ENCODE results near the gene USP34. TPM values are rescaled to one million over a fixed set of nuclear protein-coding genes. Genes with fewer than 3 reads are reported as not detected.

The USP34 gene
- total and polyA plus RNA-seq, 9 of the 15 experiments (the other 6 are each of a cell fraction or from before 2014, with no cell fraction given), result 19.8 to 108 (median 67.8) TPM

DNA sequence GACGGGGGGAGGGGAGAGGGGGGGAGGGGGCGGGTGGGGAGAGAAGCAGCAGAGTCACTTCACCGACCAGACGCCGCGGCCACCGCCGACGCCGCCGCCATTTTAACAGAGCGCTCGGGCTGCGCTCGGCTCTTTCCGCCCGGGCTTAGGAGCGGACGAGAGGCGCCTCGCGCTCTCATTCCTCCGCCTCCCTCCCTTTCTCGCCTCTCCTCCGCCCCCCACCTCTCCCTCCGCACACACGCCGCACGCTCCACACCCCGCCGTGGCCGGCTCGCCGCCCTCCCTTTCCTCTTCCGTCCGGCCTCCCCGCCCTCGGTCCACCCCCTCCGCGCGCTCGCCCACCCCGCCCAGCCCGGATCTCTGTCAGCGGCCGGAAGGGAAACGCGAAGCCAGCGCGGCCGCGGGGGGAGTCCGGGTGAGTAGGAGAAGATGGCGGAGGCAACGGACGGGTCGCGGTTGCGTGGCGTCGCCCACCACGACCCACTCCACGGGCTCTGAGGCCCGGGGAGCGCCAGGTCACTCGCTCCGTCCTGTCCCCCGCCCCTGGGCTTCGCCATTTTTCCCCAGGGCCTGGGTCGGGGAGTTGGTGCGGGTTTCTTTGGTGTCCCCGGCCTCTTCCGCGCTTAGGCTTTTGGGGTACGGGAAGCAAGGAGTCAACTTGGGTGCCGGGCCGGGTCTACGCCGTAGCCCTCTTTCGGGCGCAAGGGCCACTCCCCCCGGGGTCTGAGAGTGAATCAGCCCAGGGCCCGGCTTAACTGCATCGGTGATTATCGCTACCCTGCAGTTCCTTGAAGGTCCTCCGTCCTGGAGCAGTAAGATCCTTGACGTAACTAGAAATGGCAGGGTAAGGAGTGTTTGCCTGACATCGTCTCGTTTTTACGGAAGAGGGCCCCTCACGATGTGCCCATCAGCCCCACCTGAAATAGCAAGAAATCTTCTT is at the start of gene USP34 (continued):
- TF ChIP-seq PTTG1 (tag; IDR thresholded peaks at IDR 0.05; ENCODE audit: low read depth) (no peak), HIVEP1 (CRISPR knock-in tag; IDR thresholded peaks at IDR 0.05) (no peak), ZNF551 (CRISPR knock-in tag; IDR thresholded peaks at IDR 0.05) (no peak), ZNF778 (CRISPR knock-in tag; IDR thresholded peaks at IDR 0.05) (no peak), GATA2 (CRISPR knock-in tag; IDR thresholded peaks at IDR 0.05) (no peak), ZBED1 (IDR thresholded peaks at IDR 0.05) (no peak), MED1 (CRISPR knock-in tag; IDR thresholded peaks at IDR 0.05; ENCODE audit: borderline replicate concordance) (no peak), ZNF717 (CRISPR knock-in tag; IDR thresholded peaks at IDR 0.05) (no peak), OTX1 (CRISPR knock-in tag; IDR thresholded peaks at IDR 0.05) (no peak), CREM (IDR thresholded peaks at IDR 0.05; ENCODE audit: low read depth) (peak; percentile 74), YY1 (IDR thresholded peaks at IDR 0.05; ENCODE audit: borderline replicate concordance in 1 of 3, control insufficient read depth in 1 of 3, extremely low read depth in 1 of 3, insufficient read depth in 3 of 3, insufficient read length in 1 of 3, insufficient replicate concordance in 2 of 3, low read depth in 1 of 3, low read length in 2 of 3) (peak; percentile 68 to 85 (median 83)), GABPB2 (CRISPR knock-in tag; conservative IDR thresholded peaks at IDR 0.05) (no peak), SMARCE1 (IDR thresholded peaks at IDR 0.05) (no peak)
- TF ChIP-seq, protein P1, sequence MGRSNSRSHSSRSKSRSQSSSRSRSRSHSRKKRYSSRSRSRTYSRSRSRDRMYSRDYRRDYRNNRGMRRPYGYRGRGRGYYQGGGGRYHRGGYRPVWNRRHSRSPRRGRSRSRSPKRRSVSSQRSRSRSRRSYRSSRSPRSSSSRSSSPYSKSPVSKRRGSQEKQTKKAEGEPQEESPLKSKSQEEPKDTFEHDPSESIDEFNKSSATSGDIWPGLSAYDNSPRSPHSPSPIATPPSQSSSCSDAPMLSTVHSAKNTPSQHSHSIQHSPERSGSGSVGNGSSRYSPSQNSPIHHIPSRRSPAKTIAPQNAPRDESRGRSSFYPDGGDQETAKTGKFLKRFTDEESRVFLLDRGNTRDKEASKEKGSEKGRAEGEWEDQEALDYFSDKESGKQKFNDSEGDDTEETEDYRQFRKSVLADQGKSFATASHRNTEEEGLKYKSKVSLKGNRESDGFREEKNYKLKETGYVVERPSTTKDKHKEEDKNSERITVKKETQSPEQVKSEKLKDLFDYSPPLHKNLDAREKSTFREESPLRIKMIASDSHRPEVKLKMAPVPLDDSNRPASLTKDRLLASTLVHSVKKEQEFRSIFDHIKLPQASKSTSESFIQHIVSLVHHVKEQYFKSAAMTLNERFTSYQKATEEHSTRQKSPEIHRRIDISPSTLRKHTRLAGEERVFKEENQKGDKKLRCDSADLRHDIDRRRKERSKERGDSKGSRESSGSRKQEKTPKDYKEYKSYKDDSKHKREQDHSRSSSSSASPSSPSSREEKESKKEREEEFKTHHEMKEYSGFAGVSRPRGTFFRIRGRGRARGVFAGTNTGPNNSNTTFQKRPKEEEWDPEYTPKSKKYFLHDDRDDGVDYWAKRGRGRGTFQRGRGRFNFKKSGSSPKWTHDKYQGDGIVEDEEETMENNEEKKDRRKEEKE (IDR thresholded peaks at IDR 0.05; ENCODE audit: borderline replicate concordance in 1 of 2, control insufficient read depth in 1 of 2, low read depth in 2 of 2, low read length in 1 of 2), result peak in 1 of 2 experiments; percentile 59; a peak in 1 of 4 replicates
- TF ChIP-seq, protein P2, sequence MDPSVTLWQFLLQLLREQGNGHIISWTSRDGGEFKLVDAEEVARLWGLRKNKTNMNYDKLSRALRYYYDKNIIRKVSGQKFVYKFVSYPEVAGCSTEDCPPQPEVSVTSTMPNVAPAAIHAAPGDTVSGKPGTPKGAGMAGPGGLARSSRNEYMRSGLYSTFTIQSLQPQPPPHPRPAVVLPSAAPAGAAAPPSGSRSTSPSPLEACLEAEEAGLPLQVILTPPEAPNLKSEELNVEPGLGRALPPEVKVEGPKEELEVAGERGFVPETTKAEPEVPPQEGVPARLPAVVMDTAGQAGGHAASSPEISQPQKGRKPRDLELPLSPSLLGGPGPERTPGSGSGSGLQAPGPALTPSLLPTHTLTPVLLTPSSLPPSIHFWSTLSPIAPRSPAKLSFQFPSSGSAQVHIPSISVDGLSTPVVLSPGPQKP (CRISPR knock-in tag; IDR thresholded peaks at IDR 0.05), result no peak
- TF ChIP-seq, protein P3, sequence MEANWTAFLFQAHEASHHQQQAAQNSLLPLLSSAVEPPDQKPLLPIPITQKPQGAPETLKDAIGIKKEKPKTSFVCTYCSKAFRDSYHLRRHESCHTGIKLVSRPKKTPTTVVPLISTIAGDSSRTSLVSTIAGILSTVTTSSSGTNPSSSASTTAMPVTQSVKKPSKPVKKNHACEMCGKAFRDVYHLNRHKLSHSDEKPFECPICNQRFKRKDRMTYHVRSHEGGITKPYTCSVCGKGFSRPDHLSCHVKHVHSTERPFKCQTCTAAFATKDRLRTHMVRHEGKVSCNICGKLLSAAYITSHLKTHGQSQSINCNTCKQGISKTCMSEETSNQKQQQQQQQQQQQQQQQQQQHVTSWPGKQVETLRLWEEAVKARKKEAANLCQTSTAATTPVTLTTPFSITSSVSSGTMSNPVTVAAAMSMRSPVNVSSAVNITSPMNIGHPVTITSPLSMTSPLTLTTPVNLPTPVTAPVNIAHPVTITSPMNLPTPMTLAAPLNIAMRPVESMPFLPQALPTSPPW (CRISPR knock-in tag; IDR thresholded peaks at IDR 0.05), result peak; percentile 99
- TF ChIP-seq, protein P4, sequence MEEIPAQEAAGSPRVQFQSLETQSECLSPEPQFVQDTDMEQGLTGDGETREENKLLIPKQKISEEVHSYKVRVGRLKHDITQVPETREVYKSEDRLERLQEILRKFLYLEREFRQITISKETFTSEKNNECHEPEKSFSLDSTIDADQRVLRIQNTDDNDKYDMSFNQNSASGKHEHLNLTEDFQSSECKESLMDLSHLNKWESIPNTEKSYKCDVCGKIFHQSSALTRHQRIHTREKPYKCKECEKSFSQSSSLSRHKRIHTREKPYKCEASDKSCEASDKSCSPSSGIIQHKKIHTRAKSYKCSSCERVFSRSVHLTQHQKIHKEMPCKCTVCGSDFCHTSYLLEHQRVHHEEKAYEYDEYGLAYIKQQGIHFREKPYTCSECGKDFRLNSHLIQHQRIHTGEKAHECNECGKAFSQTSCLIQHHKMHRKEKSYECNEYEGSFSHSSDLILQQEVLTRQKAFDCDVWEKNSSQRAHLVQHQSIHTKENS (CRISPR knock-in tag; IDR thresholded peaks at IDR 0.05), result no peak
- TF ChIP-seq, protein P5, sequence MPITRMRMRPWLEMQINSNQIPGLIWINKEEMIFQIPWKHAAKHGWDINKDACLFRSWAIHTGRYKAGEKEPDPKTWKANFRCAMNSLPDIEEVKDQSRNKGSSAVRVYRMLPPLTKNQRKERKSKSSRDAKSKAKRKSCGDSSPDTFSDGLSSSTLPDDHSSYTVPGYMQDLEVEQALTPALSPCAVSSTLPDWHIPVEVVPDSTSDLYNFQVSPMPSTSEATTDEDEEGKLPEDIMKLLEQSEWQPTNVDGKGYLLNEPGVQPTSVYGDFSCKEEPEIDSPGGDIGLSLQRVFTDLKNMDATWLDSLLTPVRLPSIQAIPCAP (CRISPR knock-in tag; IDR thresholded peaks at IDR 0.05; ENCODE audit: borderline replicate concordance), result 0 out of 2 replicates have a peak, but pooled peaks have one; percentile 51

Measured in K562 (cell line).